Gastrocnemius medialis (tissue), 4 donors: ENCODE data around the gene ESRRB. TPM values are rescaled to one million over a fixed set of nuclear protein-coding genes. Genes with fewer than 3 reads are reported as not detected.

Source experiments
- ATAC-seq, 2 donors: fragments of 150-250 bp; one replicate each; pipeline ENCODE4 v1.9.1; 2016
- DNase-seq, 2 donors: peaks; one replicate each; pipeline ENCODE4 v3.0.0-alpha.2; 2019
- H3K27ac ChIP-seq, 4 donors: fragments of 200-600 bp; sonication (generic); 1 replicate in 1 of 4; 2 replicates in 3 of 4; pipeline ENCODE4 v1.5.1; 2016 to 2018; ENCODE audit warnings: mild to moderate bottlenecking in 2 of 4, moderate library complexity in 1 of 4
- H3K27me3 ChIP-seq, 3 donors: fragments of 200-600 bp; sonication (generic) in 2 of 3; 1 replicate in 1 of 3; 2 replicates in 2 of 3; pipeline versions ENCODE4 v1.5.1 to v1.6.0; 2016 to 2019; ENCODE audit warnings: mild to moderate bottlenecking in 1 of 3, moderate library complexity in 1 of 3
- H3K36me3 ChIP-seq, 2 donors: fragments of 200-600 bp; sonication (generic) in 1 of 2; one replicate each; pipeline ENCODE4 v1.5.1; 2017 to 2018
- H3K4me1 ChIP-seq, 2 donors: fragments of 200-600 bp; sonication (generic) in 1 of 2; one replicate each; pipeline ENCODE4 v1.5.1; 2016 to 2017; ENCODE audit warnings: mild to moderate bottlenecking in 2 of 2
- H3K4me3 ChIP-seq, 4 donors: fragments of 200-600 bp; sonication (generic) in 3 of 4; 1 replicate in 1 of 4; 2 replicates in 3 of 4; pipeline ENCODE4 v1.5.1; 2016 to 2019; ENCODE audit warnings: mild to moderate bottlenecking in 2 of 4
- H3K9me3 ChIP-seq, 3 donors: fragments of 200-600 bp; sonication (generic) in 2 of 3; 1 replicate in 1 of 3; 2 replicates in 2 of 3; pipeline ENCODE4 v1.5.1; 2016 to 2019
- POLR2A ChIP-seq, 2 donors: fragments of 450-650 bp; IDR thresholded peaks; one replicate each; pipeline ENCODE4 v1.6.1; 2017; ENCODE audit warnings: antibody characterized with exemption in 2 of 2, mild to moderate bottlenecking in 2 of 2, moderate library complexity in 2 of 2
- in situ Hi-C, 4 donors: fragments of 200-750 bp; cut with MboI; loops; one replicate each; pipeline versions ENCODE4 v1.15.0 to v1.8.0; 2017; ENCODE audit warnings: low sequenced_read_pairs in 4 of 4
- intact Hi-C: fragments of 100-400 bp; cut with DNase I; formaldehyde crosslinking; loops from one replicate; pipeline ENCODE4 v1.15.1; 2023; ENCODE audit warnings: low total_unique reads
- total RNA-seq, 4 donors: library from RNA; depleted of rRNA; stranded (reverse); fragments of >200 nt; gene quantifications; one replicate each; pipeline versions ENCODE4 v1.1.0 to v1.2.3, GENCODE V29; 2016
- TF ChIP-seq, protein P1 (sequence below), 5 experiments: fragments of 450-650 bp in 3 of 5; fragments of 200-600 bp in 2 of 5; sonication (generic) in 2 of 5; IDR thresholded peaks in 4 of 5; conservative IDR thresholded peaks in 1 of 5; 1 replicate in 4 of 5; 2 replicates in 1 of 5; pipeline ENCODE4 v1.5.1; 2016 to 2019; ENCODE audit warnings: antibody characterized with exemption in 5 of 5, mild to moderate bottlenecking in 3 of 5, moderate library complexity in 3 of 5

Gene ESRRB
- total RNA-seq, 4 donors from 2014 or later: 1.1 to 9.4 (median 5.3) TPM

DNA sequence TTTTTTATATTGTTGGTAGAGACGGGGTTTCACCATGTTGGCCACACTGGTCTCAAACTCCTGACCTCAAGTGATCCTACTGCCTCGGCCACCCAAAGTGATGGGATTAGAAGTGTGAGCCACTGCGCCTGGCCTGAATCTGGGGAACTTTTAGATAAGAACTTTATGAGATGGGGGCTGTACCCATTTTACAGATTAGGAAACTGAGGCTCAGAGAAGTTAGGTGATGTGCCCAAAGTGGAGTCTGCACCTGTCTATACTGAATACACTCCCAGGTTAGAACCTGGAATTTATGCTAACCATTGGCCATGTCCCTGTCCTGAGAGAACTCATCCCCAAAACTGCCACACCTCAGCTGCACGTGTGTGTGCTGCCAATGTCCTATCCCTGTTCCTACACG is 81.9 kb downstream of the ESRRB start:
- ATAC-seq: no peak
- DNase-seq: no peak
- Histone ChIP-seq H3K4me1 (no peaks in the 10 kb centered on the region), H3K27me3 (no peaks in the 10 kb centered on the region), H3K27ac (no peak overlapping the region), H3K36me3 (no peaks in the 10 kb centered on the region), H3K9me3 (no peaks in the 10 kb centered on the region), H3K4me3 (no peak overlapping the region)
- intact Hi-C loops (loop anchor here (5.0 to 10.0 kb wide), 2 partner anchors 87 to 189 kb away; no protein-coding TSS in a partner anchor), in situ Hi-C loops (loop anchor here in 2 of 4 donors (10.0 kb wide), 1 partner anchor 187 kb away; no protein-coding TSS in a partner anchor)
- no peak for TF ChIP-seq POLR2A (IDR thresholded peaks at IDR 0.05)
- TF ChIP-seq, protein P1, sequence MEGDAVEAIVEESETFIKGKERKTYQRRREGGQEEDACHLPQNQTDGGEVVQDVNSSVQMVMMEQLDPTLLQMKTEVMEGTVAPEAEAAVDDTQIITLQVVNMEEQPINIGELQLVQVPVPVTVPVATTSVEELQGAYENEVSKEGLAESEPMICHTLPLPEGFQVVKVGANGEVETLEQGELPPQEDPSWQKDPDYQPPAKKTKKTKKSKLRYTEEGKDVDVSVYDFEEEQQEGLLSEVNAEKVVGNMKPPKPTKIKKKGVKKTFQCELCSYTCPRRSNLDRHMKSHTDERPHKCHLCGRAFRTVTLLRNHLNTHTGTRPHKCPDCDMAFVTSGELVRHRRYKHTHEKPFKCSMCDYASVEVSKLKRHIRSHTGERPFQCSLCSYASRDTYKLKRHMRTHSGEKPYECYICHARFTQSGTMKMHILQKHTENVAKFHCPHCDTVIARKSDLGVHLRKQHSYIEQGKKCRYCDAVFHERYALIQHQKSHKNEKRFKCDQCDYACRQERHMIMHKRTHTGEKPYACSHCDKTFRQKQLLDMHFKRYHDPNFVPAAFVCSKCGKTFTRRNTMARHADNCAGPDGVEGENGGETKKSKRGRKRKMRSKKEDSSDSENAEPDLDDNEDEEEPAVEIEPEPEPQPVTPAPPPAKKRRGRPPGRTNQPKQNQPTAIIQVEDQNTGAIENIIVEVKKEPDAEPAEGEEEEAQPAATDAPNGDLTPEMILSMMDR (IDR thresholded peaks at IDR 0.05 in 4 of 5, conservative IDR thresholded peaks at IDR 0.05 in 1 of 5): no peak

- in situ Hi-C loops: no loop called here
- Histone ChIP-seq H3K36me3 (no peaks in the 10 kb centered on the region), H3K9me3 (no peaks in the 10 kb centered on the region), H3K27ac (no peak overlapping the region), H3K4me3 (no peak overlapping the region), H3K27me3 (no peaks in the 10 kb centered on the region), H3K4me1 (no peaks in the 10 kb centered on the region)
- DNase-seq (no peak), ATAC-seq (no peak)
- TF ChIP-seq POLR2A (IDR thresholded peaks at IDR 0.05): no peak
- TF ChIP-seq, protein P1 (IDR thresholded peaks at IDR 0.05 in 4 of 5, conservative IDR thresholded peaks at IDR 0.05 in 1 of 5): no peak
- intact Hi-C loops: no loop called here
Measured at GRCh38 chr14:76461886-76462285, 85.9 kb downstream of the ESRRB start.

DNA sequence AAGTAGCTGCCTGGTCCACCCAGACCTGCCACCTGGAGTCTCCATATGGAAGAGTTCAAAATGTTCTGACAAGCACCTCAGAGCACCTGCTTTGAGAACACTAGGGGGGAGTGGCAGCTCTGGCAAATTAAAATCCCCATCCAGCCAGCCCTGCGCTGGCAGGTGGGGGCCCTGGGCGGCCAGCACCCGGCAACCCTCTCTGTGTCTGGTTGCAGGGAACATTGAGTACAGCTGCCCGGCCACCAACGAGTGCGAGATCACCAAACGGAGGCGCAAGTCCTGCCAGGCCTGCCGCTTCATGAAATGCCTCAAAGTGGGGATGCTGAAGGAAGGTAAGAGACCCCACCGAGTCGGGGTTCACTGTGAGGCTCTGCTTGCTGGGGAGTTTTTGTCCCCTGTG is 86.4 kb downstream of the ESRRB start:
- Histone ChIP-seq H3K4me1 (no peaks in the 10 kb centered on the region), H3K4me3 (no peak overlapping the region), H3K36me3 (no peaks in the 10 kb centered on the region), H3K9me3 (no peaks in the 10 kb centered on the region), H3K27me3 (no peaks in the 10 kb centered on the region), H3K27ac (no peak overlapping the region)
- DNase-seq: no peak
- TF ChIP-seq, protein P1 (IDR thresholded peaks at IDR 0.05 in 4 of 5, conservative IDR thresholded peaks at IDR 0.05 in 1 of 5): no peak
- no peak for TF ChIP-seq POLR2A (IDR thresholded peaks at IDR 0.05)
- in situ Hi-C loops (no loop called here), intact Hi-C loops (no loop called here)
- no peak for ATAC-seq

GRCh38 chr14:76463105-76463504 is 87.2 kb downstream of the ESRRB start:
- Histone ChIP-seq H3K27me3 (no peaks in the 10 kb centered on the region), H3K4me3 (no peak overlapping the region), H3K36me3 (no peaks in the 10 kb centered on the region), H3K27ac (no peak overlapping the region), H3K9me3 (no peaks in the 10 kb centered on the region), H3K4me1 (peaks cover 5 to 7% of the 10 kb centered on the region in 2 donors)
- TF ChIP-seq, protein P1 (IDR thresholded peaks at IDR 0.05 in 4 of 5, conservative IDR thresholded peaks at IDR 0.05 in 1 of 5): no peak
- TF ChIP-seq POLR2A (IDR thresholded peaks at IDR 0.05): no peak
- ATAC-seq (no peak), DNase-seq (no peak)
- in situ Hi-C loops: no loop called here
- intact Hi-C loops: no loop called here

- DNase-seq (no peak), ATAC-seq (no peak)
- intact Hi-C loops: no loop called here
- no peak overlapping the region for H3K27ac ChIP-seq
- TF ChIP-seq, protein P1 (IDR thresholded peaks at IDR 0.05 in 4 of 5, conservative IDR thresholded peaks at IDR 0.05 in 1 of 5): no peak
- no peak for TF ChIP-seq POLR2A (IDR thresholded peaks at IDR 0.05)
- in situ Hi-C loops: no loop called here
- no peak overlapping the region for H3K4me3 ChIP-seq
- no peaks in the 10 kb centered on the region for H3K36me3 ChIP-seq
- no peaks in the 10 kb centered on the region for H3K27me3 ChIP-seq
- H3K4me1 ChIP-seq: peaks cover 13 to 17% of the 10 kb centered on the region in 2 donors
- no peaks in the 10 kb centered on the region for H3K9me3 ChIP-seq
Measured at GRCh38 chr14:76464856-76465255, 88.9 kb downstream of the ESRRB start.
